WTC11 (cell line): Measurements from ENCODE around the gene ZNF488. TPM values are rescaled to one million over a fixed set of nuclear protein-coding genes. Genes with fewer than 3 reads are reported as not detected.

Experiments
- ATAC-seq: fragments of 200-7000 bp; cut with Tn5 transposase; 2 replicates; pipeline ENCODE4 v1.10.0; 2021; ENCODE audit warnings: mild to moderate bottlenecking, moderate library complexity
- CTCF ChIA-PET: fragments of 300-600 bp; sonication (Branson Sonifier 250); formaldehyde crosslinking; loops from one replicate; lab custom pipeline; 2021; ENCODE audit warnings: antibody characterized with exemption; lab: Charles Lee
- POLR2A ChIA-PET: fragments of 350-600 bp; sonication (Branson Sonifier 250); formaldehyde crosslinking; loops from one replicate; lab custom pipeline; 2021; ENCODE audit warnings: antibody characterized with exemption; lab: Charles Lee
- DNase-seq: peaks from one replicate; pipeline ENCODE4 v3.0.0; 2021; ENCODE audit warnings: low spot score
- H3K27ac Mint-ChIP-seq: 2 replicates; pipeline ENCODE4 v1.8.0; 2021; ENCODE audit warnings: mixed read lengths
- H3K27me3 Mint-ChIP-seq: 2 replicates; pipeline ENCODE4 v1.8.0; 2021; ENCODE audit warnings: low read depth, mild to moderate bottlenecking, moderate library complexity, mixed read lengths
- H3K36me3 Mint-ChIP-seq: 2 replicates; pipeline ENCODE4 v1.8.0; 2021; ENCODE audit warnings: mixed read lengths
- H3K4me1 Mint-ChIP-seq: 2 replicates; pipeline ENCODE4 v1.8.0; 2022; ENCODE audit warnings: mixed read lengths
- H3K4me3 Mint-ChIP-seq: 2 replicates; pipeline ENCODE4 v1.8.0; 2021; ENCODE audit warnings: mild to moderate bottlenecking, moderate library complexity, mixed read lengths
- H3K9me3 Mint-ChIP-seq: 2 replicates; pipeline ENCODE4 v1.8.0; 2021; ENCODE audit warnings: mixed read lengths
- ATF1 ChIP-seq: sonication (generic); formaldehyde crosslinking; IDR thresholded peaks from 2 replicates; pipeline ENCODE4 v1.8.1; 2023; ENCODE audit warnings: mild to moderate bottlenecking, moderate library complexity, missing genetic modification reagents
- CBFB ChIP-seq: sonication (generic); formaldehyde crosslinking; IDR thresholded peaks from 2 replicates; pipeline ENCODE4 v1.8.1; 2022; ENCODE audit warnings: mild to moderate bottlenecking, low read depth, missing genetic modification reagents
- CREM ChIP-seq: sonication (generic); formaldehyde crosslinking; IDR thresholded peaks from 2 replicates; pipeline ENCODE4 v1.8.1; 2022; ENCODE audit warnings: mild to moderate bottlenecking, missing genetic modification reagents, moderate library complexity
- CTCF ChIP-seq: fragments of 200-600 bp; IDR thresholded peaks from 2 replicates; pipeline ENCODE4 v1.8.0; 2022; ENCODE audit warnings: antibody characterized with exemption
- EMX1 ChIP-seq: fragments of 250-450 bp; sonication (Bioruptor Pico); IDR thresholded peaks from 2 replicates; pipeline ENCODE4 v1.8.0; 2021; ENCODE audit warnings: mild to moderate bottlenecking
- FOXP1 ChIP-seq: sonication (generic); formaldehyde crosslinking; IDR thresholded peaks from 2 replicates; pipeline ENCODE4 v1.8.0; 2022; ENCODE audit warnings: missing genetic modification reagents, mild to moderate bottlenecking, moderate library complexity, borderline replicate concordance
- GRHL2 ChIP-seq: fragments of 250-450 bp; sonication (Bioruptor Pico); IDR thresholded peaks from 2 replicates; pipeline ENCODE4 v1.8.0; 2022; ENCODE audit warnings: mild to moderate bottlenecking, moderate library complexity; ENCODE audit not compliant: insufficient replicate concordance, severe bottlenecking
- GTF2I ChIP-seq: fragments of 250-450 bp; sonication (Bioruptor Pico); conservative IDR thresholded peaks from 2 replicates; pipeline ENCODE4 v1.4.0; 2021; ENCODE audit warnings: mild to moderate bottlenecking
- HMGA2 ChIP-seq: fragments of 250-450 bp; sonication (Bioruptor Pico); IDR thresholded peaks from 2 replicates; pipeline ENCODE4 v1.4.0; 2021; ENCODE audit warnings: mild to moderate bottlenecking, moderate library complexity
- JAZF1 ChIP-seq: fragments of 250-450 bp; sonication (Bioruptor Pico); IDR thresholded peaks from 2 replicates; pipeline ENCODE4 v1.9.0; 2021; ENCODE audit warnings: moderate library complexity, mild to moderate bottlenecking, inconsistent platforms
- MAX ChIP-seq: sonication (generic); formaldehyde crosslinking; IDR thresholded peaks from 2 replicates; pipeline ENCODE4 v1.8.0; 2022; ENCODE audit warnings: mild to moderate bottlenecking, missing genetic modification reagents
- MXD4 ChIP-seq: fragments of 250-450 bp; sonication (Bioruptor Pico); IDR thresholded peaks from 2 replicates; pipeline ENCODE4 v1.8.0; 2021; ENCODE audit warnings: mild to moderate bottlenecking, moderate library complexity, borderline replicate concordance
- MYBL2 ChIP-seq: sonication (generic); formaldehyde crosslinking; IDR thresholded peaks from 2 replicates; pipeline ENCODE4 v1.8.1; 2023; ENCODE audit warnings: mild to moderate bottlenecking, moderate library complexity, missing genetic modification reagents
- NFATC4 ChIP-seq: fragments of 250-450 bp; sonication (Bioruptor Pico); IDR thresholded peaks from 2 replicates; pipeline ENCODE4 v1.9.0; 2021; ENCODE audit warnings: mild to moderate bottlenecking
- NR3C1 ChIP-seq: sonication (generic); formaldehyde crosslinking; conservative IDR thresholded peaks from 2 replicates; pipeline ENCODE4 v1.8.1; 2023; ENCODE audit warnings: low read depth, mild to moderate bottlenecking, missing genetic modification reagents
- PRDM15 ChIP-seq: sonication (generic); formaldehyde crosslinking; IDR thresholded peaks from 2 replicates; pipeline ENCODE4 v1.8.0; 2022; ENCODE audit warnings: missing genetic modification reagents
- SP1 ChIP-seq: sonication (generic); formaldehyde crosslinking; conservative IDR thresholded peaks from 2 replicates; pipeline ENCODE4 v1.8.1; 2022; ENCODE audit warnings: missing genetic modification reagents
- TCF7 ChIP-seq: sonication (generic); formaldehyde crosslinking; IDR thresholded peaks from 2 replicates; pipeline ENCODE4 v1.8.0; 2022; ENCODE audit warnings: mild to moderate bottlenecking, low read depth, missing genetic modification reagents, moderate library complexity
- TP53 ChIP-seq: sonication (generic); formaldehyde crosslinking; IDR thresholded peaks from 2 replicates; pipeline ENCODE4 v1.8.1; 2023; ENCODE audit warnings: mild to moderate bottlenecking, missing genetic modification reagents
- ZBTB21 ChIP-seq: sonication (generic); formaldehyde crosslinking; IDR thresholded peaks from 2 replicates; pipeline ENCODE4 v1.8.1; 2023; ENCODE audit warnings: mild to moderate bottlenecking, missing genetic modification reagents, borderline replicate concordance
- ZNF232 ChIP-seq: sonication (generic); formaldehyde crosslinking; IDR thresholded peaks from 2 replicates; pipeline ENCODE4 v1.8.0; 2022; ENCODE audit warnings: mild to moderate bottlenecking, missing genetic modification reagents
- ZNF317 ChIP-seq: sonication (generic); formaldehyde crosslinking; IDR thresholded peaks from 2 replicates; pipeline ENCODE4 v1.8.1; 2023; ENCODE audit warnings: low read depth, mild to moderate bottlenecking, moderate library complexity, missing genetic modification reagents, borderline replicate concordance
- ZNF423 ChIP-seq: fragments of 250-450 bp; sonication (Bioruptor Pico); IDR thresholded peaks from 2 replicates; pipeline ENCODE4 v2.1.2; 2022; ENCODE audit warnings: mild to moderate bottlenecking, moderate library complexity
- total RNA-seq: library from RNA; stranded (reverse); gene quantifications from 3 replicates; pipeline ENCODE4 v1.2.3, GENCODE V29; 2021
- TF ChIP-seq, protein P1 (sequence below): sonication (generic); formaldehyde crosslinking; IDR thresholded peaks from 2 replicates; pipeline ENCODE4 v1.8.1; 2023; ENCODE audit warnings: mild to moderate bottlenecking, missing genetic modification reagents, borderline replicate concordance
- TF ChIP-seq, protein P2 (sequence below): sonication (generic); formaldehyde crosslinking; IDR thresholded peaks from 2 replicates; pipeline ENCODE4 v1.8.1; 2023; ENCODE audit warnings: mild to moderate bottlenecking, missing genetic modification reagents

ZNF488 gene
- total RNA-seq, 1 experiment from 2014 or later = 8.7 TPM

- no peak for TF ChIP-seq TP53
- no peak for TF ChIP-seq EMX1
- TF ChIP-seq GTF2I (CRISPR knock-in tag) = no peak
- TF ChIP-seq, protein P1, sequence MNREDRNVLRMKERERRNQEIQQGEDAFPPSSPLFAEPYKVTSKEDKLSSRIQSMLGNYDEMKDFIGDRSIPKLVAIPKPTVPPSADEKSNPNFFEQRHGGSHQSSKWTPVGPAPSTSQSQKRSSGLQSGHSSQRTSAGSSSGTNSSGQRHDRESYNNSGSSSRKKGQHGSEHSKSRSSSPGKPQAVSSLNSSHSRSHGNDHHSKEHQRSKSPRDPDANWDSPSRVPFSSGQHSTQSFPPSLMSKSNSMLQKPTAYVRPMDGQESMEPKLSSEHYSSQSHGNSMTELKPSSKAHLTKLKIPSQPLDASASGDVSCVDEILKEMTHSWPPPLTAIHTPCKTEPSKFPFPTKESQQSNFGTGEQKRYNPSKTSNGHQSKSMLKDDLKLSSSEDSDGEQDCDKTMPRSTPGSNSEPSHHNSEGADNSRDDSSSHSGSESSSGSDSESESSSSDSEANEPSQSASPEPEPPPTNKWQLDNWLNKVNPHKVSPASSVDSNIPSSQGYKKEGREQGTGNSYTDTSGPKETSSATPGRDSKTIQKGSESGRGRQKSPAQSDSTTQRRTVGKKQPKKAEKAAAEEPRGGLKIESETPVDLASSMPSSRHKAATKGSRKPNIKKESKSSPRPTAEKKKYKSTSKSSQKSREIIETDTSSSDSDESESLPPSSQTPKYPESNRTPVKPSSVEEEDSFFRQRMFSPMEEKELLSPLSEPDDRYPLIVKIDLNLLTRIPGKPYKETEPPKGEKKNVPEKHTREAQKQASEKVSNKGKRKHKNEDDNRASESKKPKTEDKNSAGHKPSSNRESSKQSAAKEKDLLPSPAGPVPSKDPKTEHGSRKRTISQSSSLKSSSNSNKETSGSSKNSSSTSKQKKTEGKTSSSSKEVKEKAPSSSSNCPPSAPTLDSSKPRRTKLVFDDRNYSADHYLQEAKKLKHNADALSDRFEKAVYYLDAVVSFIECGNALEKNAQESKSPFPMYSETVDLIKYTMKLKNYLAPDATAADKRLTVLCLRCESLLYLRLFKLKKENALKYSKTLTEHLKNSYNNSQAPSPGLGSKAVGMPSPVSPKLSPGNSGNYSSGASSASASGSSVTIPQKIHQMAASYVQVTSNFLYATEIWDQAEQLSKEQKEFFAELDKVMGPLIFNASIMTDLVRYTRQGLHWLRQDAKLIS (CRISPR knock-in tag) = no peak
- no peak for TF ChIP-seq ZBTB21
- TF ChIP-seq GRHL2 (CRISPR knock-in tag) = no peak
- no peak for TF ChIP-seq ATF1 (CRISPR knock-in tag)
- no peak for TF ChIP-seq CREM
- no peak for TF ChIP-seq MAX
- TF ChIP-seq ZNF423 = no peak
- no peak for TF ChIP-seq CBFB (CRISPR knock-in tag)
- no peak for TF ChIP-seq FOXP1
- TF ChIP-seq CTCF = no peak
- Mint-ChIP-seq H3K27ac (no peak overlapping the region; the same call in 1 of the 2 replicates), H3K9me3 (no peaks in the 10 kb centered on the region), H3K27me3 (no peaks in the 10 kb centered on the region), H3K4me1 (peaks cover 26% of the 10 kb centered on the region), H3K4me3 (no peak overlapping the region), H3K36me3 (no peaks in the 10 kb centered on the region)
- ChIA-PET CTCF (interaction anchor here (2.4 kb wide), 1 partner anchor 340 kb away, joined by 8 read pairs; no protein-coding TSS in a partner anchor), POLR2A (interaction anchor here (1.0 to 1.7 kb wide), 2 partner anchors 13 to 20 kb away, joined by 4 to 6 read pairs; partner anchors contain the start of gene ZNF488)
- ATAC-seq (no peak), DNase-seq (no peak)
Observed at GRCh38 chr10:47364366-47364765, 19.7 kb downstream of the ZNF488 start.

- ATAC-seq (no peak), DNase-seq (no peak)
- Mint-ChIP-seq H3K36me3 (no peaks in the 10 kb centered on the region), H3K27ac (no peak overlapping the region), H3K27me3 (no peaks in the 10 kb centered on the region), H3K9me3 (no peaks in the 10 kb centered on the region), H3K4me3 (no peak overlapping the region), H3K4me1 (peaks cover 26% of the 10 kb centered on the region)
- CTCF ChIA-PET = interaction anchor here (0.5 to 2.4 kb wide), 2 partner anchors 339 to 894 kb away, joined by 3 to 8 read pairs; no protein-coding TSS in a partner anchor
- POLR2A ChIA-PET = interaction anchor here (1.7 kb wide), 1 partner anchor 14 kb away, joined by 4 read pairs; no protein-coding TSS in a partner anchor
- TF ChIP-seq MXD4 (CRISPR knock-in tag) (no peak), NR3C1 (no peak), ZNF317 (CRISPR knock-in tag) (no peak), ZNF232 (no peak), NFATC4 (CRISPR knock-in tag) (no peak), PRDM15 (CRISPR knock-in tag) (no peak), MYBL2 (CRISPR knock-in tag) (no peak), SP1 (no peak), HMGA2 (CRISPR knock-in tag) (no peak), TCF7 (CRISPR knock-in tag) (no peak), JAZF1 (CRISPR knock-in tag) (no peak)
- TF ChIP-seq, protein P2, sequence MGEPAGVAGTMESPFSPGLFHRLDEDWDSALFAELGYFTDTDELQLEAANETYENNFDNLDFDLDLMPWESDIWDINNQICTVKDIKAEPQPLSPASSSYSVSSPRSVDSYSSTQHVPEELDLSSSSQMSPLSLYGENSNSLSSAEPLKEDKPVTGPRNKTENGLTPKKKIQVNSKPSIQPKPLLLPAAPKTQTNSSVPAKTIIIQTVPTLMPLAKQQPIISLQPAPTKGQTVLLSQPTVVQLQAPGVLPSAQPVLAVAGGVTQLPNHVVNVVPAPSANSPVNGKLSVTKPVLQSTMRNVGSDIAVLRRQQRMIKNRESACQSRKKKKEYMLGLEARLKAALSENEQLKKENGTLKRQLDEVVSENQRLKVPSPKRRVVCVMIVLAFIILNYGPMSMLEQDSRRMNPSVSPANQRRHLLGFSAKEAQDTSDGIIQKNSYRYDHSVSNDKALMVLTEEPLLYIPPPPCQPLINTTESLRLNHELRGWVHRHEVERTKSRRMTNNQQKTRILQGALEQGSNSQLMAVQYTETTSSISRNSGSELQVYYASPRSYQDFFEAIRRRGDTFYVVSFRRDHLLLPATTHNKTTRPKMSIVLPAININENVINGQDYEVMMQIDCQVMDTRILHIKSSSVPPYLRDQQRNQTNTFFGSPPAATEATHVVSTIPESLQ = no peak
Observed at GRCh38 chr10:47363781-47364180, 20.3 kb downstream of the ZNF488 start.
